ENCODE data around the gene RRP36. TPM values are rescaled to one million over a fixed set of nuclear protein-coding genes. Genes with fewer than 3 reads are reported as not detected.

Gene RRP36
- 10 to 100 TPM; 21.8 to 45.0 (median 23.3) TPM for total RNA-seq
- long read RNA-seq, partial matches to known transcripts = 0 of 1 reads
- long read RNA-seq, other reads (novel, unspliced or antisense) = 0 of 1 reads

- peak within 1 kb of the TSS; percentile 88 to 96 (median 95) for H3K4me3 ChIP-seq
- intact Hi-C loops (cut with DNase I) = no loop called here
- peak; percentile 88 to 96 (median 93) for ATAC-seq
- WGBS (ENCODE audit: insufficient coverage, low coverage, low lambda C conversion rate, missing lambda C conversion rate) = 0% methylated on average over 9 of the region's 56 CpGs
- no peaks in the 10 kb centered on the region for H3K27me3 ChIP-seq
- peaks cover 0 to 12% (median 2%) of the 10 kb centered on the region in 4 donors for H3K4me1 ChIP-seq
- TF ChIP-seq CTCF (IDR thresholded peaks at IDR 0.05) (no peak), POLR2A (IDR thresholded peaks at IDR 0.05) (peak; percentile 61)
- DNase-seq = peak; percentile 82 to 88 (median 86)
- peaks cover 0 to 42% (median 16%) of the 10 kb centered on the region in 4 donors for H3K36me3 ChIP-seq
- H3K9me3 ChIP-seq = no peaks in the 10 kb centered on the region
- peak within 1 kb of the TSS; percentile 16 to 81 (median 57) for H3K27ac ChIP-seq
Measured at GRCh38 chr6:43021270-43022047, at the start of gene RRP36. RRP36 (plus strand) TSS chr6:43021623; CDS start chr6:43021655, 32 bp downstream.

GRCh38 chr6:42971746-42972327 lies 49.6 kb upstream of the RRP36 start:
- DNase-seq = no peak
- no peak for TF ChIP-seq POLR2A (IDR thresholded peaks at IDR 0.05)
- TF ChIP-seq CTCF (IDR thresholded peaks at IDR 0.05) = no peak
- H3K36me3 ChIP-seq = peaks cover 0 to 4% (median 2%) of the 10 kb centered on the region in 4 donors
- WGBS (ENCODE audit: insufficient coverage, low coverage, low lambda C conversion rate, missing lambda C conversion rate) = 80% methylated on average over 2 of the region's 3 CpGs
- no peak overlapping the region for H3K27ac ChIP-seq
- no peaks in the 10 kb centered on the region for H3K27me3 ChIP-seq
- ATAC-seq = no peak
- intact Hi-C loops (cut with DNase I) = no loop called here
- no peak overlapping the region for H3K4me3 ChIP-seq
- no peaks in the 10 kb centered on the region for H3K9me3 ChIP-seq
- peaks cover 0 to 18% (median 0%) of the 10 kb centered on the region in 4 donors for H3K4me1 ChIP-seq

GRCh38 chr6:42973926-42974325 lies 47.5 kb upstream of the RRP36 start:
- no peaks in the 10 kb centered on the region for H3K27me3 ChIP-seq
- intact Hi-C loops (cut with DNase I) = no loop called here
- H3K4me1 ChIP-seq = peaks cover 0 to 30% (median 2%) of the 10 kb centered on the region in 4 donors
- DNase-seq = no peak
- no peak overlapping the region for H3K27ac ChIP-seq
- no peaks in the 10 kb centered on the region for H3K9me3 ChIP-seq
- peaks cover 0 to 3% (median 0%) of the 10 kb centered on the region in 4 donors for H3K36me3 ChIP-seq
- WGBS (ENCODE audit: insufficient coverage, low coverage, low lambda C conversion rate, missing lambda C conversion rate) = 71% methylated on average over 3 of the region's 3 CpGs
- ATAC-seq = no peak
- H3K4me3 ChIP-seq = no peak overlapping the region
- TF ChIP-seq POLR2A (IDR thresholded peaks at IDR 0.05) (no peak), CTCF (IDR thresholded peaks at IDR 0.05) (no peak)

- Histone ChIP-seq H3K36me3 (no peaks in the 10 kb centered on the region), H3K9me3 (no peaks in the 10 kb centered on the region), H3K27ac (no peak overlapping the region), H3K4me3 (no peak overlapping the region), H3K4me1 (peaks cover 0 to 29% (median 2%) of the 10 kb centered on the region in 4 donors), H3K27me3 (no peaks in the 10 kb centered on the region)
- ATAC-seq (no peak), DNase-seq (no peak)
- TF ChIP-seq CTCF (IDR thresholded peaks at IDR 0.05) = no peak
- TF ChIP-seq POLR2A (IDR thresholded peaks at IDR 0.05) = no peak
- intact Hi-C loops (cut with DNase I) = no loop called here
- WGBS (ENCODE audit: insufficient coverage, low coverage, low lambda C conversion rate, missing lambda C conversion rate) = 75% methylated on average over 5 of the region's 5 CpGs
Measured at GRCh38 chr6:42974919-42975505, 46.4 kb upstream of the RRP36 start.

Data from right lobe of liver (tissue), 6 donors.